B cell (primary cell): Measurements from ENCODE around the gene WDR26. TPM values are rescaled to one million over a fixed set of nuclear protein-coding genes. Genes with fewer than 3 reads are reported as not detected.

ENCODE experiments used
- ATAC-seq: fragments of 200-7000 bp; cut with Tn5 transposase; one replicate; pipeline ENCODE4 v1.10.0; 2021; ENCODE audit warnings: low read depth, mild to moderate bottlenecking, moderate number of reproducible peaks, moderate library complexity
- CTCF ChIA-PET: fragments of 350-600 bp; sonication (Branson Sonifier 250); formaldehyde crosslinking; loops from one replicate; lab custom pipeline; 2021; ENCODE audit warnings: antibody characterized with exemption, inconsistent platforms; lab: Charles Lee
- POLR2A ChIA-PET: fragments of 350-600 bp; sonication (Branson Sonifier 250); formaldehyde crosslinking; loops from one replicate; lab custom pipeline; 2021; ENCODE audit warnings: antibody characterized with exemption; lab: Charles Lee
- DNase-seq: peaks from one replicate; pipeline ENCODE4 v3.0.0; 2013
- H2AFZ ChIP-seq: 2 replicates; pipeline ENCODE4 v1.6.1; 2012; ENCODE audit warnings: mild to moderate bottlenecking, low read depth, low read length; ENCODE audit not compliant: insufficient read depth, poor library complexity, severe bottlenecking
- H3K27ac ChIP-seq, 2 donors: 1 replicate in 1 of 2; 2 replicates in 1 of 2; pipeline ENCODE4 v1.5.1; 2012 to 2013; ENCODE audit warnings: low read length in 2 of 2, mild to moderate bottlenecking in 2 of 2, moderate library complexity in 1 of 2
- H3K27me3 ChIP-seq, 4 experiments: fragments of 200-600 bp in 1 of 4; sonication (generic) in 1 of 4; replicated peaks in 1 of 4; 1 replicate in 2 of 4; 2 replicates in 2 of 4; pipeline versions ENCODE4 v1.6.1 to v1.7.0; 2013 to 2016; ENCODE audit warnings: low read length in 3 of 4, mild to moderate bottlenecking in 2 of 4, mixed read lengths in 1 of 4, moderate library complexity in 1 of 4; ENCODE audit not compliant: insufficient read depth in 4 of 4, control insufficient read depth in 3 of 4; ENCODE audit errors: control extremely low read depth in 1 of 4
- H3K36me3 ChIP-seq, 2 experiments: replicated peaks in 1 of 2; 1 replicate in 1 of 2; 2 replicates in 1 of 2; pipeline versions ENCODE4 v1.6.1 to v1.7.1; 2013; ENCODE audit warnings: low read length in 1 of 2; ENCODE audit not compliant: insufficient read depth in 2 of 2, control insufficient read depth in 1 of 2; ENCODE audit errors: control extremely low read depth in 1 of 2, extremely low read depth in 1 of 2
- H3K4me1 ChIP-seq, 2 donors: fragments of 200-600 bp in 1 of 2; sonication (generic) in 1 of 2; 1 replicate in 1 of 2; 2 replicates in 1 of 2; pipeline versions ENCODE4 v1.5.1 to v1.6.1; 2013 to 2017; ENCODE audit warnings: low read length in 2 of 2; ENCODE audit not compliant: control insufficient read depth in 2 of 2, insufficient read depth in 2 of 2
- H3K4me2 ChIP-seq: replicated peaks from 2 replicates; pipeline ENCODE3; 2012; ENCODE audit warnings: mild to moderate bottlenecking, low read depth, low read length; ENCODE audit not compliant: poor library complexity, severe bottlenecking
- H3K4me3 ChIP-seq, 5 experiments: fragments of 200-600 bp in 1 of 5; sonication (generic) in 1 of 5; 1 replicate in 3 of 5; 2 replicates in 2 of 5; pipeline versions ENCODE4 v1.5.1 to v1.7.0; 2011 to 2016; ENCODE audit warnings: low read length in 4 of 5, mild to moderate bottlenecking in 4 of 5, low read depth in 2 of 5, control low read depth in 1 of 5, moderate library complexity in 1 of 5; ENCODE audit not compliant: insufficient read depth in 1 of 5; ENCODE audit errors: control extremely low read depth in 1 of 5, extremely low read depth in 1 of 5
- H3K79me2 ChIP-seq: fragments of 200-600 bp; sonication (generic); one replicate; pipeline ENCODE4 v1.6.0; 2016; ENCODE audit warnings: low read length; ENCODE audit not compliant: control insufficient read depth, insufficient read depth
- H3K9ac ChIP-seq: fragments of 200-600 bp; sonication (generic); 2 replicates; pipeline ENCODE4 v1.6.1; 2017; ENCODE audit warnings: mild to moderate bottlenecking, low read length, moderate library complexity
- H3K9me3 ChIP-seq, 3 donors: one replicate each; pipeline versions ENCODE4 v1.6.1 to v1.7.1; 2013; ENCODE audit warnings: low read length in 2 of 3; ENCODE audit not compliant: control insufficient read depth in 2 of 3, insufficient read depth in 1 of 3; ENCODE audit errors: control extremely low read depth in 1 of 3
- H4K20me1 ChIP-seq: 2 replicates; pipeline ENCODE4 v1.6.0; 2012; ENCODE audit warnings: mild to moderate bottlenecking, low read length; ENCODE audit not compliant: insufficient read depth, control insufficient read depth, poor library complexity, severe bottlenecking
- H3K27ac Mint-ChIP-seq: one replicate; pipeline ENCODE4 v1.8.0; 2021; ENCODE audit warnings: mixed read lengths
- H3K27me3 Mint-ChIP-seq: one replicate; pipeline ENCODE4 v1.8.0; 2021; ENCODE audit warnings: mixed read lengths
- H3K4me1 Mint-ChIP-seq: one replicate; pipeline ENCODE4 v1.8.0; 2021; ENCODE audit warnings: mixed read lengths
- H3K4me3 Mint-ChIP-seq: one replicate; pipeline ENCODE4 v1.8.0; 2021; ENCODE audit warnings: mixed read lengths
- H3K9me3 Mint-ChIP-seq: one replicate; pipeline ENCODE4 v1.8.0; 2022; ENCODE audit warnings: mixed read lengths; ENCODE audit not compliant: insufficient read depth
- CTCF ChIP-seq: fragments of 200-600 bp; IDR thresholded peaks from one replicate; pipeline ENCODE4 v1.8.0; 2022; ENCODE audit warnings: antibody characterized with exemption, mild to moderate bottlenecking
- EZH2 ChIP-seq: IDR thresholded peaks from 2 replicates; pipeline ENCODE4 v1.6.1; 2012; ENCODE audit warnings: borderline replicate concordance, low read depth, mild to moderate bottlenecking, moderate library complexity, low read length; ENCODE audit not compliant: insufficient read depth, poor library complexity, severe bottlenecking
- WGBS: methylation state at CpG from one replicate; pipeline ENCODE4 v1.1.5; 2013; ENCODE audit warnings: missing lambda C conversion rate; ENCODE audit not compliant: insufficient coverage; 5-methylcytosine and 5-hydroxymethylcytosine counted together
- intact Hi-C: fragments of 100-400 bp; cut with micrococcal nuclease; formaldehyde crosslinking; loops from one replicate; pipeline ENCODE4 v1.10.0; 2022
- polyA plus RNA-seq: library from polyadenylated mRNA; depleted of rRNA; stranded (reverse); fragments of >200 nt; gene quantifications from 2 replicates; pipeline ENCODE4 v1.2.3, GENCODE V29; 2012
- total RNA-seq, 2 donors: library from RNA; stranded (reverse); fragments of 120-200 nt in 1 of 2; gene quantifications; 1 replicate in 1 of 2; 2 replicates in 1 of 2; pipeline versions ENCODE4 v1.2.3 to v1.2.4, GENCODE V29; 2013 to 2022

The WDR26 gene
- total and polyA plus RNA-seq, 2 donors (not counting 1 experiment from before 2014, with no cell fraction given): 35.7 to 108 TPM

DNA sequence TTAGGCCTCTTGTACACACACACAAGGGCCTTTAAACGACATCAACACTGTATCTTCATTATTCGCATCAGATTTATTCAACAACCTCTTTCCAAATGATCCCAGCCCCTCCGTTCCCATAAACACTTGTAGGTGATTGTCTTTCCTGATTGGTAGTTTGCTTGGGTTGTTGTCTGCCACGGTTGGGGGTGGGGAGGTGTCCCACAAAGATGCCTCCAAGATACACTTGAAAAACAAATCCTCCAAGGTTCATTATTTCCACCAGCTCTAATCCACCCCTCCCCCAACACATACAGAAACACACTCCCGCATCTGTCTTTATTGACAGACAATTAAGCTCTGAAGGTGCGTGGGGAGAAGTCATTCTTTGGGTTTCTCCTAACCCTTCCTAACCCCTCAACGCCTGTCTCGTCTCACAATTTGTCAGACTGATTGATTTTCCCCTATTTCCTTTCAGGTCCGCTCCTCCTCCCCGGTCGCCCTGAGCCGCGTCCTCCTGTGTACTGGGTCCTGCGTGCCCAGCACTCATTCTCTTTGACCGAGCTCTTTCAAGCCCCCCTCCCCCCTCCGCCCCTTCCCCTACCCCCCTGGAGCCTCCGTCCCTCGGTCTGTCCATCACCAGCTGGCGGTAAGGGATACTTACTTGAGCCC is 1.4 kb downstream of the WDR26 start:
- ChIA-PET CTCF (no interaction called here), POLR2A (no interaction called here)
- Mint-ChIP-seq H3K9me3 (no peaks in the 10 kb centered on the region), H3K4me3 (peak overlapping the region; percentile 91), H3K27me3 (no peaks in the 10 kb centered on the region), H3K27ac (peak overlapping the region; percentile 92), H3K4me1 (peaks cover 44% of the 10 kb centered on the region)
- Histone ChIP-seq H4K20me1 (peaks cover 37% of the 10 kb centered on the region), H2AFZ (no peak overlapping the region), H3K4me3 (peak overlapping the region; percentile 72 to 94 (median 83)), H3K36me3 (peaks cover 2% of the 10 kb centered on the region in 2 experiments), H3K4me1 (peaks cover 27 to 41% of the 10 kb centered on the region in 2 donors), H3K9me3 (no peaks in the 10 kb centered on the region), H3K27ac (peak overlapping the region; percentile 78 to 89), H3K4me2 (peak overlapping the region; percentile 89), H3K9ac (peak overlapping the region; percentile 78), H3K27me3 (no peaks in the 10 kb centered on the region), H3K79me2 (peaks cover 74% of the 10 kb centered on the region)
- intact Hi-C loops: loop anchor here (10.0 kb wide), 1 partner anchor 438 kb away; no protein-coding TSS in a partner anchor
- no peak for ATAC-seq
- peak; percentile 46 for DNase-seq
- TF ChIP-seq EZH2 (no peak), CTCF (no peak)
- 0% methylated on average over 7 of the region's 19 CpGs for WGBS

GRCh38 chr1:224432672-224433040 is 1.9 kb downstream of the WDR26 start:
- peak overlapping the region; percentile 78 for H3K9ac ChIP-seq
- POLR2A ChIA-PET: no interaction called here
- peaks cover 2 to 6% of the 10 kb centered on the region in 2 experiments for H3K36me3 ChIP-seq
- H3K4me2 ChIP-seq: peak overlapping the region; percentile 89
- TF ChIP-seq CTCF (no peak), EZH2 (no peak)
- peaks cover 27 to 41% of the 10 kb centered on the region in 2 donors for H3K4me1 ChIP-seq
- CTCF ChIA-PET: interaction anchor here (2.7 kb wide), 1 partner anchor 24 kb away, joined by 17 read pairs; no protein-coding TSS in a partner anchor
- no peaks in the 10 kb centered on the region for H3K9me3 Mint-ChIP-seq
- H3K27me3 Mint-ChIP-seq: no peaks in the 10 kb centered on the region
- DNase-seq (no peak), ATAC-seq (no peak)
- WGBS: 0% methylated on average over 2 of the region's 6 CpGs
- H3K4me1 Mint-ChIP-seq: peaks cover 48% of the 10 kb centered on the region
- H4K20me1 ChIP-seq: peaks cover 42% of the 10 kb centered on the region
- H3K27ac ChIP-seq: peak overlapping the region; percentile 49 to 89
- H3K4me3 Mint-ChIP-seq: peak overlapping the region; percentile 91
- H3K4me3 ChIP-seq: peak overlapping the region; percentile 72 to 94 (median 83)
- H3K27me3 ChIP-seq: no peaks in the 10 kb centered on the region
- no peak overlapping the region for H2AFZ ChIP-seq
- no peaks in the 10 kb centered on the region for H3K9me3 ChIP-seq
- H3K79me2 ChIP-seq: peaks cover 79% of the 10 kb centered on the region
- intact Hi-C loops: loop anchor here (10.0 kb wide), 1 partner anchor 438 kb away; no protein-coding TSS in a partner anchor
- peak overlapping the region; percentile 92 for H3K27ac Mint-ChIP-seq
